GM21717 (cell line): ENCODE measurements around the gene DCC.

Experiments
- ATAC-seq: cut with Tn5 transposase; IDR thresholded peaks from one replicate; pipeline ENCODE4 v1.9.1; 2021; ENCODE audit warnings: mild to moderate bottlenecking, moderate library complexity; ENCODE audit not compliant: unreplicated experiment

The DCC gene

DNA sequence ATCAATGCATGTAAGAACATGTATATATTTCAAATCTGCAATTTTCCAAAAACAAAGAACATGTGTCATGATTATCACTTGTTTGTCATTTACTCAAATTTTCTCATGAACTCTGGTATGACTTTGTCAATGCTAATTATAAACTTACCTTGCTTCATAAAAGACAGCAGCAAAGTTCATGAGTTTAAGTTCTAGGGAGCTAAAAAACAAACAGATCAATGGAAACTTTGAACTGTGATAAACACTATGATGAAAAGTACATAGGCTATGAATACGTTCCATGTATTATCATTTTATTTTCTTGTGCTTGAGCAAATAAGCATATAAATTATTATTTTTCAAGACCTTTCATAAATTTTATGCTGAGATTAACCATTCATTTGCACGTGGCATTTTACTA, 943.7 kb downstream of the DCC start:
- ATAC-seq, result no peak

- no peak for ATAC-seq
Measured at GRCh38 chr18:53305461-53305860, 965.5 kb downstream of the DCC start.

DNA sequence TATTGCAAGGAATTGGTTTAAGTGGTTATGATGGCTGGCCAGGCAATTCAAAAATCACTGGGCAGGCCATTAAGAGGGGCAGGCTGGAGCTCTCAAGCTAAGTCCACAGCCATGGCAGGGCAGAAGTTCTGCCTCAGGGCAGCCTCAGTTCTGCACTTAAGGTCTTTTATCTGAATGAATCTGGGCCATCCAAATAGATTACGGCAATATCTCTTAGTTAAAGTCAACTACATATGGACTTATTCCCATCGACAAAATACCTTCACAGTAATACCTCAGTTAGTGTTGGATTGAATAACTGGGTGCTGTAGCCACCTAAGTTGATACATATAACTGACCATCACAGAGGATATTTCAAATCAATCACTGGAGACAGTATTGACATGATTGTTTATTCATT, 979.6 kb downstream of the DCC start:
- ATAC-seq, result no peak

DNA sequence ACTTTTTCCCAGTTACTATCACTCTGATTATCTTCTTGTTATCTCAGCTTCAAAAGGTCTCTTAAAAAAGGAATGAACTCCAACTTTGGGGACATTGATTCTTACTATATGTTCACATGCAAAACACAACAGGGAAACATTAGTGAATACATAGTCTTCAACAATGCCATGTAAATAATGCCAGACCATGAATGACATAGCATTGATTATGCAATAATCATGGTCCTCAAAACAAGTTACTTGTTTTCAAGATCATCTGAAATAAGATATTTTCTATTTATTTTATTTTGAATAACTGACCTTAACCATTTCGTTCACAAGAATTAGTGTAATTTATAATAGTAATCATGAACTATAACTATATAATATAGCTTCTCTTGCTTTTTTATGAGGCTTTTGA, 982.2 kb downstream of the DCC start:
- ATAC-seq, result no peak

DNA sequence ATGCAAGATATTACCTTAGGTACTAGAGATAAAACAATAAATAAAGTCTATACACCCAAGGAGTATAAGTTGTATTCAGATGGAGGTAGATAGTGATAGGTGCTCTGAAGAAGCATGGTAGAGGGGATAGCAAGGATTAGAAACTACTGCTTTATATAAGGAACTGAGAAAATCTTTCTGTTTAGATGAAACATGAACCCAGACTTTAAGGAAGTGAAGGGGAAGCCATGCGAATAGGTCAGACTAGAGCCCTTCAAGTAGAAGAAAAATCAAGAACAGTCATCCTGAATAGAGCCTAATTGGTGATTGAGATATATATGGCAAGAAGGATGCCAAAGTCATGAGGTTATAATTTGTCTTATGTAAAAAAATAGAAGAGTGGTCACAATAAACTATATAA, 984.4 kb downstream of the DCC start:
- no peak for ATAC-seq

DNA sequence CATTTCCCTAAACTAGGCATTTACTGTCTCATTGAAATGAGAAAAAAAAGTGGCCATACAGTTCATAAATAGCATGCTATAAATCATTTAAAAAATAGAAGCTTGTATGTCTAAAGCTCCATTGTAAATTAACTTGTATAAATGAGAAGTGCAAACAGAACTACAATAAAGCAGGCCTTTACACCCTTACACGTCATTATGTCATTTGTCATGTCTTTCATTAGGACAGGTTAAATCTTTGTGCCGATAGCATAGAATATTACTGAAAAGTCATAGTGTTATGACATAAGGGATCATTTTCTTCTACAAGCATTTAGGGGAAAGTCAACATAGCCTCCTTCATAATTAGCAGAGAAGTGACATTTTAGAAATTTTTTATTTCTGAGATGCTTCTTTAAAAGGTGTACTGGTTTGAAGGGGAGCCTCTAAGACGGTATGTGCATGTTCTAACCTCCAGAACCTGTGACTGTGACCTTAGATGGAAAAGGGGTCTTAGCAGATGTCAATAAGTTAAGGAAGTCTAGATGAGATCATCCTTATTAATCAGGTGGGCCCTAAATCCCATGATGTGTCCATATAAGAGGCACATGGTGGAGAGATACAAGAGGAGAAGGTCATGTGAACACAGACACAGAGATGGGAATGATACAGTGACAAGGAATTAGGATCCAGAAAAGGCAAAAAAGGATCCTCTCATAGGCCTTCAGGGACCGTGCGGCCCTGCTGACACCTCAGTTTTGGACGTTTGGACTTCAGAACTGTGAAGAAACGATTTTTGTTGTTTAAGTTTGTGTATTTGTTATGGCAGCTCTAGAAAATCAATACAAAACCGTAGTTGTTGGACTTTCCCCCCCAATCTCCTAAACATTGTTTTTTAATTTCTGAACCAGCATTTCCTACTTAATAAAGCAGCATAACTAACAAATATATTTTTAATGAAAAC, 1020.8 kb downstream of the DCC start:
- no peak for ATAC-seq

- ATAC-seq, result no peak
Measured at GRCh38 chr18:53375621-53376020, 1035.6 kb downstream of the DCC start.

GRCh38 chr18:53380063-53380639, 1040.2 kb downstream of the DCC start:
- ATAC-seq, result peak; percentile 66

DNA sequence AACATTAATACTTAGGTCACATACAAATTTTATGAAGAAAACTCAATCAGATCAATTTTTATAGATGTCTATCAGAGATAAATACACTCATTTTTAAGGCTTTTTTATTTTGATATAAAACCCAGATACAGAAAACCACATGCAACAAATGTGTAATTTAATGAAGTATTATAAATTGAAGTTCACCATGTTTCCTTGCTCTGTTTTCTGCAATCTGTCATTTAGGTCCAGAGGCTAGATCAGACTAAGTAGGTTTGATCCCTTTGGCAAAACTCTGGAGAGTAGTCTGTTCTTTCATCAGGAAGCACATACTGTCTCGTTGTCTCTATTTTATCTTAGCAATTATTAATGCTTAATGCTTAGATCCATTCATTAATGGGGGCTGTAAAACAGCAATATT, 1042.9 kb downstream of the DCC start:
- no peak for ATAC-seq

DNA sequence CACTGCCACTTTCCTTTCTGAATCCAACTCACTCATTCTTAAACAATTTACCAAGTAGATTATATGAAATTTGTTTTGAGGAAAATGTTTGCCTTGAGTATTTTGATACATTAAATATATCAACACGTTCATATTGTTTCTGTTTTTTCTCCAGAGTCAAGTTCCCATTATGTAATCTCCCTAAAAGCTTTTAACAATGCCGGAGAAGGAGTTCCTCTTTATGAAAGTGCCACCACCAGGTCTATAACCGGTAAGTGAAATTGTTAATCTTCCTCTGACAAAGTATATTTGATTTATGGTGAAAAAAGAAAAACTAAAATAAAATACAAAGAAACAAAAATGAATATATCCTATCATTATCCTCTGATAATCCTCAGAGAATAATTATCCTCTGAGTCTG, 1045.9 kb downstream of the DCC start:
- ATAC-seq, result no peak

- ATAC-seq, result no peak
Measured at GRCh38 chr18:53387581-53387980, 1047.6 kb downstream of the DCC start.

GRCh38 chr18:53402670-53403069, 1062.7 kb downstream of the DCC start:
- ATAC-seq, result no peak

DNA sequence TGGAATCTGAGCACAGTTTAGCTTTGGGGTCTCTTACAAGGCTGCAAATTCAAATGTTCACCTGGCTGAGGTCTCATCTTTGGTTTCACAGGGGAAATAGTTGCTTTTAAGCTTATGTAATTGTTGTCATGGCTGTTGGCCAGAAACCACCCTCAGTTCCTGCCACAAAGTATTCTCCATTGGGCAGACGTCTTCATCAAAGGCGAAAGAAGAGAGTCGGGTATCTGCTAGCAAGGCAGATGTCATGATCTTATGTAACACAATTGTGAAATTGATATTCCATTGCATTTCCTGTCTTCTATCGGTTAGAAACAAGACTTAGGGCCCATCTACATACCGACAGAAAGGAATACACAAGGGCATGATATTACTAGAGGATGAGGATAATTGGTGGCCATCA, 1068.3 kb downstream of the DCC start:
- ATAC-seq, result no peak

DNA sequence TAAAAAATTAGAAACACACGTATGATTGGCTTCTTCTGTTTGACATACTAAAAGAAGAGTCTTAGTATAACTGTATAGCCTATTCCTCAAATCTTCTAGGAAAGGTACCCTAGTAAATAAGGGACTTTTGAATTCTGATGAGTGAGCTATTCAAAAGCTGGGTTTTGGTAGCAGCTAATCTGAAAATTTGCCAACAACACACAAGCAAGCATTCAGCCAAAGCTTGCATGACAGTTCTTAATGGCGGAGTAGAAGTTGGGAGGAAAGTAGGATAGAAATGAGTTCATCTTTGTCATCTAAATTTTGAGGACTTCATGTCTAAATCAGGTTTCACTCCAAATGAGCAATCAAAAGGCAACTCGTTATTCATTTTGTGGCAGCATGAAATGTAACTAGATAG, 1071.5 kb downstream of the DCC start:
- no peak for ATAC-seq

GRCh38 chr18:53417003-53417402, 1077.0 kb downstream of the DCC start:
- no peak for ATAC-seq

- ATAC-seq, result no peak
Measured at GRCh38 chr18:53421869-53422268, 1081.9 kb downstream of the DCC start.

DNA sequence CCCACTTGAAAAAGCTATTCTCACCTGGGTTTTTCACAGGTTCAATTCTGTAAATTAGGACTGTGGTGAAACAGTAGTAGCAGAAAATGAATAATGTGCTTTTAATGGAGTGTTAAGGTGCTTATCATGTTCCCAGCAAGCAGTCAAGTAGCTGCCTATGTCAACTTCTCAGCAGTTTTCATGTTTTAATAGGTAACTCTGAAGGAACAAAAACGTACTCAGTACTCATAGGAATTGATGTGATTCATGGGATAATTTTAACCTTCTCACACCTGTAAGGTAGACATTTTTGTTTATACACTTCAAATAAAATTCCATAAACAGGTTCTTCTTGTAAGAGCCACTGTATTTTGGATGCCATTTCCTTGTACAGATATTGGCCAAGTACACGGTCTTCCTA, 1082.9 kb downstream of the DCC start:
- no peak for ATAC-seq

- no peak for ATAC-seq
Measured at GRCh38 chr18:53426666-53427184, 1086.7 kb downstream of the DCC start.

GRCh38 chr18:53441761-53442414, 1101.9 kb downstream of the DCC start:
- ATAC-seq, result no peak

DNA sequence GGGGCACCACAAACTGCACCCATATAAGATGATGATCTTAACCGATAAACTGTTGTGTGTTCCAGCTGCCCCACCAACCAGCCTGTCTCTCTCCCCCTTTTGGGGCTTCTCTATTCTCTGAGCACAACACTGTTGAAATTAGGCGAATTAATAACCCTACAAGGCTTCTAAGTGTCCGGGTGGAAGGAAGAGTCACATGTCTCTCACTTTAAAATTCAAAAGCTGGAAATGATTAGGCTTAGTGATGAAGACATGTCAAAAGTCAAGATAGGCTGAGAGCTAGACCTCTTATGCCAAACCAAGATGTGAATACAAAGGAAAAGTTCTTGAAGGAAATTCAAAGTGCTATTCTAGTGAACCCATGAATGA, 1102.4 kb downstream of the DCC start:
- no peak for ATAC-seq

DNA sequence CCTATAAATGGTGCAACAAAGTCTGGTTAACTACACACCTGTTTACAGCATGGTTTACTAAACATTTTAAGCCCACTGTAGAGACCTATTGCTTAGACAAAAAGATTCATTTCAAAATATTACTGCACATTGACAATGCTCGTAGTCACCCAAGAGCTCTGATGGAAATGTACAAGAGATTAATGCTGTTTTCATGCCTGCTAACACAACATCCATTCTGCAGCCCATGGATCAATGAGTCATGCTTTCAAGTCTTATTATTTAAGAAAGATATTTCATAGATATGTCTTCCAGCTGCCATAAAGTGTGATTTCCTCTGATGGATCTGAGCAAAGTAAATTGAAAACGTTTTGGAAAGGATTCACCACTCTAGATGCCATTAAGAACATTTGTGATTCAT, 1103.3 kb downstream of the DCC start:
- no peak for ATAC-seq

GRCh38 chr18:53443831-53444230, 1103.8 kb downstream of the DCC start:
- no peak for ATAC-seq
